Measurements from ENCODE around the gene DNAH6.

DNA sequence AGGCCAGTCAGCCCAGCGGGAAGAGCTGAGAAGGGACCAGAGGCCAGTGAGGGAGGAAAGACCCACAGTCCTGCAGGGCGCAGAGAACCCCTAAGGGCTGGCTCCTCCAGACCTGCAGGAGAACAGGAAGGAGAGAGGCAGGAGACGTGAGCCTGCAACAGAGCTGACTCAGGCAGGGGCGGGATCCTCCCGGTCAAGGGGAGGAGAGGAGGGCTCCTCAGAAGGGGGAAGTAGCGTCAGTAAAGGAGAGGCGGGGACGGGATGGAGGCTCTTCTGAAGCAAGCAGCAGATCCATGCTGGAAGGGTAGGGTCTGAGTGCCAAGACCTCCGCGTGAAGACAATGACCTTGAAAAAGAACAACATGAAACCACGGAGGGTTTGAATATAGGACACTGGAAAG is 313.8 kb downstream of the DNAH6 start:
- no peak for TF ChIP-seq ZNF274 (IDR thresholded peaks at IDR 0.05; ENCODE audit: low read depth, low read length)
- no peak for TF ChIP-seq YY1 (IDR thresholded peaks at IDR 0.05; ENCODE audit: insufficient read depth, insufficient read length)

All from NT2/D1 (cell line).